ENCODE data around the gene KIF11. TPM values are rescaled to one million over a fixed set of nuclear protein-coding genes. Genes with fewer than 3 reads are reported as not detected.

Gene KIF11
- polyA plus RNA-seq, 3 donors = 0.07 to 0.55 (median 0.40) TPM

DNA sequence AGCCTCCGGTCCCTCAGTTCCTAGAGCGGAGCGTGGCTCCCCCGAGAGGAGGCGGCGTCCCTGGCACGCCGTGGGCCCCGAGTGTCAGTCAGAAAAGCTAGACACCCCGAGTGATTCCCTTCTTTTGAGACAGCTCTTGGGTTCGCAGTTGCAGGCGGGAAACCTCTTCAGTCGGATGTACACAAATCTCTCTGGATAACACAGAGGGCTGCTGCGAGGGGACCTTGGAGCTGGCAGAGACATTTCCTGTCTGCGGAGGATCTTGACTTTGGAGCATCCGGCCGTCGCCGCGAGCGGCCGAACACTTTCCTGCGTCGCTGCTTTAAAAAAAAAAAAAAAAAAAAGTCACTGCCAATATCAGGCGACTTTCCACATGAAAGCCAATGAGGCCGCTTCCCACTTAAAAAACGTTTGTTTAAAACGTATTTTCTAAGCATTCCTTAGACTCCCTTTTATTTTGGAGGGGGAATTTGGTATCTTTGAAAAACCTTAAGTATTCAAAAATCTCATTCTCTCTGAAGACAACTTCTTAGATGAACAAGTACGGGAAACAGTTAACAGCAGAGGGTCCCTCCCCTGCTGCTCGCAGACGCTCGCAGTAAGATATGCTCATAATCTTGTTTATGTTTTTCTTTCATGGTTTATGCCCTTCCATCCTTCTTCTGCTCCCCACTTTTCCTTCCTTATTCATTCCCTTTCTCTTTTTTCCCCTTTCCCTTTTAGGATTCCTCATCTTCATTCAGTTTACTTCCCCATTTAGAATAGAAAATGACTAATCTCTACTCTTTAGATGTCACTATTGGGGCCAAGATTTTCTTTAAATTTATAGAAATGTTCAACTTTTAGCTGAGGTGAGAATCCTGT, 106.8 kb downstream of the KIF11 start:
- Mint-ChIP-seq H3K4me3 (peak overlapping the region; percentile 91 to 94), H3K27me3 (ENCODE audit: low read depth in 3 of 3) (peaks cover 2 to 16% (median 10%) of the 10 kb centered on the region in 3 donors), H3K36me3 (peaks cover 15 to 16% of the 10 kb centered on the region in 2 donors), H3K4me1 (peaks cover 64% of the 10 kb centered on the region), H3K27ac (peak overlapping the region in 2 of 7 donors; percentile 5 to 53), H3K9me3 (no peaks in the 10 kb centered on the region)
- Histone ChIP-seq H3K36me3 (replicated peaks in 1 of 2; ENCODE audit: control insufficient read depth in 1 of 2, insufficient read depth in 2 of 2, low read length in 2 of 2) (peaks cover 11% of the 10 kb centered on the region in 2 donors), H3K27me3 (ENCODE audit: control insufficient read depth in 2 of 2, insufficient read depth in 2 of 2, low read length in 2 of 2) (no peaks in the 10 kb centered on the region), H4K20me1 (ENCODE audit: insufficient read depth, low read length) (peaks cover 25% of the 10 kb centered on the region), H3K27ac (ENCODE audit: low read depth in 1 of 2, low read length in 2 of 2) (no peak overlapping the region), H3K4me1 (ENCODE audit: control insufficient read depth in 1 of 2, insufficient read depth in 2 of 2, low read length in 2 of 2) (peaks cover 27 to 46% of the 10 kb centered on the region in 2 donors), H3K79me2 (ENCODE audit: insufficient read depth, low read length) (peaks cover 1% of the 10 kb centered on the region), H3K9ac (ENCODE audit: insufficient read depth, low read length, poor library complexity, severe bottlenecking) (peak overlapping the region; percentile 45), H2AFZ (ENCODE audit: insufficient read depth, low read depth, low read length, poor library complexity, severe bottlenecking) (peak overlapping the region; percentile 85), H3K9me3 (replicated peaks in 1 of 2; ENCODE audit: control insufficient read depth in 1 of 2, insufficient read depth in 1 of 2, low read length in 2 of 2) (no peaks in the 10 kb centered on the region), H3K4me3 (replicated peaks in 1 of 3; ENCODE audit: low read depth in 2 of 3, low read length in 3 of 3) (peak overlapping the region; percentile 32 to 76 (median 38)), H3K4me2 (replicated peaks; ENCODE audit: extremely low read depth, low read length, poor library complexity, severe bottlenecking) (peak overlapping the region; percentile 79)
- TF ChIP-seq, protein P1, sequence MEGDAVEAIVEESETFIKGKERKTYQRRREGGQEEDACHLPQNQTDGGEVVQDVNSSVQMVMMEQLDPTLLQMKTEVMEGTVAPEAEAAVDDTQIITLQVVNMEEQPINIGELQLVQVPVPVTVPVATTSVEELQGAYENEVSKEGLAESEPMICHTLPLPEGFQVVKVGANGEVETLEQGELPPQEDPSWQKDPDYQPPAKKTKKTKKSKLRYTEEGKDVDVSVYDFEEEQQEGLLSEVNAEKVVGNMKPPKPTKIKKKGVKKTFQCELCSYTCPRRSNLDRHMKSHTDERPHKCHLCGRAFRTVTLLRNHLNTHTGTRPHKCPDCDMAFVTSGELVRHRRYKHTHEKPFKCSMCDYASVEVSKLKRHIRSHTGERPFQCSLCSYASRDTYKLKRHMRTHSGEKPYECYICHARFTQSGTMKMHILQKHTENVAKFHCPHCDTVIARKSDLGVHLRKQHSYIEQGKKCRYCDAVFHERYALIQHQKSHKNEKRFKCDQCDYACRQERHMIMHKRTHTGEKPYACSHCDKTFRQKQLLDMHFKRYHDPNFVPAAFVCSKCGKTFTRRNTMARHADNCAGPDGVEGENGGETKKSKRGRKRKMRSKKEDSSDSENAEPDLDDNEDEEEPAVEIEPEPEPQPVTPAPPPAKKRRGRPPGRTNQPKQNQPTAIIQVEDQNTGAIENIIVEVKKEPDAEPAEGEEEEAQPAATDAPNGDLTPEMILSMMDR (IDR thresholded peaks at IDR 0.05) = no peak
- WGBS (ENCODE audit: insufficient coverage) = 0% methylated on average over 22 of the region's 32 CpGs
- intact Hi-C loops (cut with micrococcal nuclease) = loop anchor here in 1 of 2 donors (10.0 kb wide), 1 partner anchor 55 kb away; no protein-coding TSS in a partner anchor
- peak in 2 of 3 donors; percentile 15 to 23 for DNase-seq

DNA sequence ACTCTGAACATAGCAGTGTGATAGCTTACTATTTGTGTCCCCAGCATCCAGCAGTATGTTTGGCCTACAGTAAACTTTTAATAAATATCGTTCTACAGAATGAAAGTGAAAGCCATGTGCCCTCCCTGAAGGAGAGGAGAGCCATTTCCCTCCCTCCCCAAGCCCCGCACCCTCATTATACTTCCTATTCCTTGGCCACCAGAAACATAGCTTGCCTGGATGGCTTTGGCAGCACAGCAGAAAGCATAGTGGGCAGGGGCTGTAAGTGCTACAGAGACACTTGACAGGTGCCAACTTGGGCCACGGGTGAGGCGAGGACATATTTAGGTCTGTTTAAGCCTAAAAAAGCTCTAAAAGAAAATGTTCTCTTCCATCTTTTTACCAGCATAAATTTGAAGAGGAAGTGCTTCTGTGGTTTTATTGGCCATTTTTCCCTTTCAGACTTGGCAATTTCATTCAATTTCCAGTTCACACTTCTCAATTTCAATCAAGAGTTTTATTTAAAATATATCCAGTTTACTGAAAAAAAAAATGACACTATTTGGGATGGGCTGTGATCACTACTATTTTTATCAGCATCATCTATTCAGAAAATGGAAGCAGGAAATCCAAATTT, 109.5 kb downstream of the KIF11 start:
- Histone ChIP-seq H4K20me1 (ENCODE audit: insufficient read depth, low read length) (no peaks in the 10 kb centered on the region), H3K27me3 (ENCODE audit: control insufficient read depth in 2 of 2, insufficient read depth in 2 of 2, low read length in 2 of 2) (no peaks in the 10 kb centered on the region), H2AFZ (ENCODE audit: insufficient read depth, low read depth, low read length, poor library complexity, severe bottlenecking) (peak overlapping the region; percentile 70), H3K9me3 (replicated peaks in 1 of 2; ENCODE audit: control insufficient read depth in 1 of 2, insufficient read depth in 1 of 2, low read length in 2 of 2) (no peaks in the 10 kb centered on the region), H3K27ac (ENCODE audit: low read depth in 1 of 2, low read length in 2 of 2) (peak overlapping the region; percentile 46 to 48), H3K9ac (ENCODE audit: insufficient read depth, low read length, poor library complexity, severe bottlenecking) (peak overlapping the region; percentile 29), H3K36me3 (replicated peaks in 1 of 2; ENCODE audit: control insufficient read depth in 1 of 2, insufficient read depth in 2 of 2, low read length in 2 of 2) (no peaks in the 10 kb centered on the region), H3K4me1 (ENCODE audit: control insufficient read depth in 1 of 2, insufficient read depth in 2 of 2, low read length in 2 of 2) (peaks cover 27 to 46% of the 10 kb centered on the region in 2 donors), H3K4me3 (replicated peaks in 1 of 3; ENCODE audit: low read depth in 2 of 3, low read length in 3 of 3) (peak overlapping the region; percentile 35 to 78 (median 69)), H3K4me2 (replicated peaks; ENCODE audit: extremely low read depth, low read length, poor library complexity, severe bottlenecking) (peak overlapping the region; percentile 86), H3K79me2 (ENCODE audit: insufficient read depth, low read length) (no peaks in the 10 kb centered on the region)
- H3K27me3 Mint-ChIP-seq (ENCODE audit: low read depth in 3 of 3) = peaks cover 2 to 16% (median 10%) of the 10 kb centered on the region in 3 donors
- peak overlapping the region; percentile 14 to 82 (median 73) for H3K27ac Mint-ChIP-seq
- TF ChIP-seq, protein P1 (IDR thresholded peaks at IDR 0.05) = no peak
- H3K4me1 Mint-ChIP-seq = peaks cover 47% of the 10 kb centered on the region
- peak overlapping the region; percentile 75 to 84 for H3K4me3 Mint-ChIP-seq
- intact Hi-C loops (cut with micrococcal nuclease) = no loop called here
- no CpG with 5 or more reads among the region's 4 CpGs for WGBS (ENCODE audit: insufficient coverage)
- no peaks in the 10 kb centered on the region for H3K9me3 Mint-ChIP-seq
- DNase-seq = peak; percentile 37 to 43 (median 38)
- H3K36me3 Mint-ChIP-seq = peaks cover 0 to 2% of the 10 kb centered on the region in 2 donors
